GM19238 (cell line): ENCODE data around the gene PIP4K2A.

Experiments
- DNase-seq: peaks from one replicate; pipeline ENCODE4 v3.0.0; 2011; ENCODE audit warnings: low spot score; ENCODE audit not compliant: insufficient read length

PIP4K2A gene

GRCh38 chr10:22643116-22643515 lies 71.3 kb downstream of the PIP4K2A start:
- DNase-seq, result no peak

GRCh38 chr10:22641743-22642142 lies 72.6 kb downstream of the PIP4K2A start:
- no peak for DNase-seq

GRCh38 chr10:22640359-22640758 lies 74.0 kb downstream of the PIP4K2A start:
- no peak for DNase-seq

GRCh38 chr10:22638863-22639262 lies 75.5 kb downstream of the PIP4K2A start:
- no peak for DNase-seq

GRCh38 chr10:22637491-22637890 lies 76.9 kb downstream of the PIP4K2A start:
- no peak for DNase-seq

- no peak for DNase-seq
These were observed 78.7 kb downstream of the PIP4K2A start for GRCh38 chr10:22635650-22636049.

- DNase-seq, result no peak
These were observed 79.5 kb downstream of the PIP4K2A start for GRCh38 chr10:22634606-22635459.

GRCh38 chr10:22634093-22634492 lies 80.3 kb downstream of the PIP4K2A start:
- DNase-seq, result no peak

GRCh38 chr10:22633528-22633927 lies 80.8 kb downstream of the PIP4K2A start:
- DNase-seq, result no peak

- DNase-seq, result no peak
These were observed 81.3 kb downstream of the PIP4K2A start for GRCh38 chr10:22633106-22633505.

GRCh38 chr10:22631646-22632278 lies 82.6 kb downstream of the PIP4K2A start:
- no peak for DNase-seq

- no peak for DNase-seq
These were observed 83.2 kb downstream of the PIP4K2A start for GRCh38 chr10:22631185-22631584.

- peak; percentile 33 for DNase-seq
These were observed 83.9 kb downstream of the PIP4K2A start for GRCh38 chr10:22630234-22631174.

GRCh38 chr10:22629852-22630233 lies 84.5 kb downstream of the PIP4K2A start:
- no peak for DNase-seq

GRCh38 chr10:22629126-22629525 lies 85.3 kb downstream of the PIP4K2A start:
- DNase-seq, result no peak

GRCh38 chr10:22628309-22628708 lies 86.1 kb downstream of the PIP4K2A start:
- no peak for DNase-seq

GRCh38 chr10:22626784-22627183 lies 87.6 kb downstream of the PIP4K2A start:
- DNase-seq, result no peak

GRCh38 chr10:22625516-22626290 lies 88.7 kb downstream of the PIP4K2A start:
- DNase-seq, result no peak

GRCh38 chr10:22624287-22624738 lies 90.1 kb downstream of the PIP4K2A start:
- DNase-seq, result no peak

GRCh38 chr10:22623633-22624253 lies 90.6 kb downstream of the PIP4K2A start:
- no peak for DNase-seq
